NT2/D1 (cell line): ENCODE data around the gene RANBP1.

Experiments
- SUZ12 ChIP-seq: IDR thresholded peaks from 2 replicates; pipeline ENCODE4 v1.6.1; 2011; ENCODE audit not compliant: insufficient read length, insufficient read depth; ENCODE audit errors: extremely low read depth
- ZNF274 ChIP-seq: IDR thresholded peaks from 2 replicates; pipeline ENCODE4 v1.6.1; 2011; ENCODE audit warnings: mild to moderate bottlenecking, low read depth, low read length

GRCh38 chr22:20156611-20157429 lies 40.9 kb downstream of the RANBP1 start:
- TF ChIP-seq ZNF274 = no peak
- TF ChIP-seq SUZ12 = no peak
